MM.1S (cell line): ENCODE results near the gene ATP2B2.

Experiments
- DNase-seq: peaks from one replicate; pipeline ENCODE4 v3.0.0-alpha.2; 2015
- H2AFZ ChIP-seq: fragments of 300-600 bp; sonication (generic); 2 replicates; pipeline ENCODE4 v1.6.0; 2016; ENCODE audit warnings: antibody characterized with exemption, low read length
- H3F3A ChIP-seq: fragments of 300-600 bp; sonication (generic); 2 replicates; pipeline ENCODE4 v1.6.1; 2016; ENCODE audit warnings: mild to moderate bottlenecking, antibody characterized with exemption, low read length, moderate library complexity, mixed read lengths; ENCODE audit not compliant: insufficient read depth
- H3K27ac ChIP-seq: fragments of 300-600 bp; sonication (generic); 2 replicates; pipeline ENCODE4 v1.5.1; 2016; ENCODE audit warnings: mild to moderate bottlenecking, low read length
- H3K27me3 ChIP-seq: fragments of 300-600 bp; sonication (generic); replicated peaks from 2 replicates; pipeline ENCODE4 v1.6.0; 2016; ENCODE audit warnings: low read length; ENCODE audit not compliant: insufficient read depth
- H3K36me3 ChIP-seq: fragments of 300-600 bp; sonication (generic); replicated peaks from 2 replicates; pipeline ENCODE4 v1.6.1; 2016; ENCODE audit warnings: mild to moderate bottlenecking, low read length, mixed read lengths; ENCODE audit not compliant: insufficient read depth
- H3K4me1 ChIP-seq: fragments of 300-600 bp; sonication (generic); 2 replicates; pipeline ENCODE4 v1.6.1; 2016; ENCODE audit warnings: low read length, mixed read lengths
- H3K4me2 ChIP-seq: fragments of 300-600 bp; sonication (generic); 2 replicates; pipeline ENCODE4 v1.6.0; 2016; ENCODE audit warnings: low read depth, low read length
- H3K4me3 ChIP-seq: fragments of 300-600 bp; sonication (generic); 2 replicates; pipeline ENCODE4 v1.5.1; 2016; ENCODE audit warnings: low read length, mixed read lengths
- H3K79me2 ChIP-seq: fragments of 300-600 bp; sonication (generic); 2 replicates; pipeline ENCODE4 v1.6.1; 2016; ENCODE audit warnings: mixed run types, low read length, mixed read lengths
- H3K9ac ChIP-seq: fragments of 300-600 bp; sonication (generic); 2 replicates; pipeline ENCODE4 v1.6.1; 2016; ENCODE audit warnings: low read length, mixed read lengths
- H3K9me2 ChIP-seq: fragments of 300-600 bp; sonication (generic); replicated peaks from 2 replicates; pipeline ENCODE4 v1.6.1; 2016; ENCODE audit warnings: mild to moderate bottlenecking, low read length, mixed read lengths; ENCODE audit not compliant: insufficient read depth
- H3K9me3 ChIP-seq: fragments of 300-600 bp; sonication (generic); replicated peaks from 2 replicates; pipeline ENCODE4 v1.6.1; 2016; ENCODE audit warnings: mild to moderate bottlenecking, low read length, mixed read lengths; ENCODE audit not compliant: insufficient read depth
- H4K20me1 ChIP-seq: fragments of 300-600 bp; sonication (generic); 2 replicates; pipeline ENCODE4 v1.6.1; 2016; ENCODE audit warnings: mild to moderate bottlenecking, low read length, moderate library complexity, mixed read lengths; ENCODE audit not compliant: insufficient read depth
- EZH2 ChIP-seq: fragments of 300-600 bp; sonication (generic); optimal IDR thresholded peaks from 2 replicates; pipeline ENCODE3; 2017; ENCODE audit warnings: low read depth, mild to moderate bottlenecking, antibody characterized with exemption, low read length, mixed read lengths
- EZH2phosphoT487 ChIP-seq: fragments of 300-600 bp; sonication (generic); IDR thresholded peaks from 2 replicates; pipeline ENCODE4 v1.6.1; 2018; ENCODE audit warnings: antibody characterized with exemption, low read length
- TF ChIP-seq, protein P1 (sequence below): fragments of 300-600 bp; sonication (generic); IDR thresholded peaks from 2 replicates; pipeline ENCODE4 v1.5.1; 2016; ENCODE audit warnings: antibody characterized with exemption, low read length, mixed read lengths

ATP2B2 gene

DNA sequence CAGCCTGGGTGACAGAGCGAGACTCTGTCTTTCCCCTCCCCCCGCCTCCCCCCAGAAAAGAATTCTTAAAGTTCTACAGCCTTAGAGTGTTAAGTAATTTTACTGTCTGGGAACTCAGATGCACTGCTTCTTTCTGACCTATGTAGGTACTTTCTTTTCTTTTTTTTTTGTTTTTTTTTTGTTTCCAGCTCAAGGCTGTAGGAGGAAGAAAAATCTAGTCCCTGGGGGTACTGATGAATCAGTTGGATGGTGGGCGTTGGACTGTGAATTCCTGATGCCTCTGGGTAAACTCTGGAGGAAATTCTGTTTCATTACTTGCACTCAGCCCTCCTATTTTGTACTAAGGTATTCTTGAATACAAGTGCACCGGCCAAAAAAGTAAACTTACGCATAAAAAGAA lies 223.4 kb downstream of the ATP2B2 start:
- H3K4me2 ChIP-seq: no peak overlapping the region
- H3K27ac ChIP-seq: no peak overlapping the region
- H3K9me2 ChIP-seq: no peaks in the 10 kb centered on the region
- no peak for TF ChIP-seq EZH2
- H3K4me3 ChIP-seq: no peak overlapping the region
- DNase-seq: no peak
- no peaks in the 10 kb centered on the region for H3K9me3 ChIP-seq
- no peaks in the 10 kb centered on the region for H3F3A ChIP-seq
- H3K79me2 ChIP-seq: peaks cover 4% of the 10 kb centered on the region; the same call in 1 of the 2 replicates
- H3K36me3 ChIP-seq: no peaks in the 10 kb centered on the region; the same call in 1 of the 2 replicates
- no peaks in the 10 kb centered on the region for H4K20me1 ChIP-seq
- H2AFZ ChIP-seq: no peak overlapping the region
- H3K4me1 ChIP-seq: no peaks in the 10 kb centered on the region
- H3K27me3 ChIP-seq: no peaks in the 10 kb centered on the region
- H3K9ac ChIP-seq: no peak overlapping the region

DNA sequence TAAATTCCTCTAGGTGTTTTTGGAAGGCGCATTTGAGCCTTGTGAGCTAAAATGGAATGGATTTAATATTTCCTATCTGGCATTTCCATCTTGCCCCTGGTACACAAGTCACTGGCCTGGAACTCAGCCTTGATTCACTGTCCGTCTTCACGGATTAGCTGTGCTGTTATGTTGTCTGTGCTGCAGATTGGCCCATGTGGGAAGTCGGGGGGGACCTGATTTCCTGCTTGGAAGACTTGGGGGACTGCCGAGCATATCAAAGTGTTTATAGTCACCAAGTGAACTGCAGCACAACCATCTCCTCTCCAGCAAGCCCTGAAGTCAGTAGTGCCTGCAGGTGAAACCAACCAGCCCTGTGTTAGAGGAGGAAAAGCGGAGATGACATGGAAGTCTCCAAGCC lies 224.8 kb downstream of the ATP2B2 start:
- Histone ChIP-seq H3K4me3 (no peak overlapping the region), H2AFZ (no peak overlapping the region), H3K27ac (no peak overlapping the region), H3K9me2 (no peaks in the 10 kb centered on the region), H3K79me2 (peaks cover 18% of the 10 kb centered on the region), H3K4me1 (no peaks in the 10 kb centered on the region), H3F3A (no peaks in the 10 kb centered on the region), H3K9me3 (no peaks in the 10 kb centered on the region), H4K20me1 (no peaks in the 10 kb centered on the region), H3K4me2 (no peak overlapping the region), H3K36me3 (no peaks in the 10 kb centered on the region; the same call in 1 of the 2 replicates), H3K9ac (no peak overlapping the region), H3K27me3 (no peaks in the 10 kb centered on the region)
- DNase-seq: no peak
- no peak for TF ChIP-seq EZH2
- TF ChIP-seq, protein P1, sequence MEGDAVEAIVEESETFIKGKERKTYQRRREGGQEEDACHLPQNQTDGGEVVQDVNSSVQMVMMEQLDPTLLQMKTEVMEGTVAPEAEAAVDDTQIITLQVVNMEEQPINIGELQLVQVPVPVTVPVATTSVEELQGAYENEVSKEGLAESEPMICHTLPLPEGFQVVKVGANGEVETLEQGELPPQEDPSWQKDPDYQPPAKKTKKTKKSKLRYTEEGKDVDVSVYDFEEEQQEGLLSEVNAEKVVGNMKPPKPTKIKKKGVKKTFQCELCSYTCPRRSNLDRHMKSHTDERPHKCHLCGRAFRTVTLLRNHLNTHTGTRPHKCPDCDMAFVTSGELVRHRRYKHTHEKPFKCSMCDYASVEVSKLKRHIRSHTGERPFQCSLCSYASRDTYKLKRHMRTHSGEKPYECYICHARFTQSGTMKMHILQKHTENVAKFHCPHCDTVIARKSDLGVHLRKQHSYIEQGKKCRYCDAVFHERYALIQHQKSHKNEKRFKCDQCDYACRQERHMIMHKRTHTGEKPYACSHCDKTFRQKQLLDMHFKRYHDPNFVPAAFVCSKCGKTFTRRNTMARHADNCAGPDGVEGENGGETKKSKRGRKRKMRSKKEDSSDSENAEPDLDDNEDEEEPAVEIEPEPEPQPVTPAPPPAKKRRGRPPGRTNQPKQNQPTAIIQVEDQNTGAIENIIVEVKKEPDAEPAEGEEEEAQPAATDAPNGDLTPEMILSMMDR: no peak
- no peak for TF ChIP-seq EZH2phosphoT487

DNA sequence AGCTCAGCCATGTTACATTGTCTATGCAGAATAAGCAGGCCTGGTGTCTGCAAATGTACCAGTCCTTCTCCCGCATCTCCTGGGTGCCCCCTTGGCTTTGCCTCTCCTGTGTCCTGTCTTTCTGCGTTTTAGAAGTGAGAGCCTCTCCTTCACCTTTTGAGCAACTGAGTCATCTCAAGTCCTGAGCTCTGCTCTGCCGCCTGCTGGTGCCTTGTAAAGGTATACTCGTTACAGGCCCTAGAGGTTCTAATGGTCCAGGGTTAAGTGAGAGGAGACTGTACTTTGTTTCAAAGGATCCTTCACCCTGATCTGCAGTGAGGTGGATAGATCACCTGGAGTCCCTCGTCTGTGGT lies 225.2 kb downstream of the ATP2B2 start:
- Histone ChIP-seq H3K27ac (no peak overlapping the region), H3K79me2 (peaks cover 22% of the 10 kb centered on the region), H2AFZ (no peak overlapping the region), H3F3A (no peaks in the 10 kb centered on the region), H3K9me2 (no peaks in the 10 kb centered on the region), H3K9me3 (no peaks in the 10 kb centered on the region), H3K27me3 (no peaks in the 10 kb centered on the region), H3K4me3 (no peak overlapping the region), H3K4me1 (no peaks in the 10 kb centered on the region), H3K36me3 (no peaks in the 10 kb centered on the region; the same call in 1 of the 2 replicates), H3K9ac (no peak overlapping the region), H4K20me1 (no peaks in the 10 kb centered on the region), H3K4me2 (no peak overlapping the region)
- TF ChIP-seq EZH2phosphoT487 (no peak), EZH2 (no peak)
- TF ChIP-seq, protein P1: no peak
- DNase-seq: no peak

DNA sequence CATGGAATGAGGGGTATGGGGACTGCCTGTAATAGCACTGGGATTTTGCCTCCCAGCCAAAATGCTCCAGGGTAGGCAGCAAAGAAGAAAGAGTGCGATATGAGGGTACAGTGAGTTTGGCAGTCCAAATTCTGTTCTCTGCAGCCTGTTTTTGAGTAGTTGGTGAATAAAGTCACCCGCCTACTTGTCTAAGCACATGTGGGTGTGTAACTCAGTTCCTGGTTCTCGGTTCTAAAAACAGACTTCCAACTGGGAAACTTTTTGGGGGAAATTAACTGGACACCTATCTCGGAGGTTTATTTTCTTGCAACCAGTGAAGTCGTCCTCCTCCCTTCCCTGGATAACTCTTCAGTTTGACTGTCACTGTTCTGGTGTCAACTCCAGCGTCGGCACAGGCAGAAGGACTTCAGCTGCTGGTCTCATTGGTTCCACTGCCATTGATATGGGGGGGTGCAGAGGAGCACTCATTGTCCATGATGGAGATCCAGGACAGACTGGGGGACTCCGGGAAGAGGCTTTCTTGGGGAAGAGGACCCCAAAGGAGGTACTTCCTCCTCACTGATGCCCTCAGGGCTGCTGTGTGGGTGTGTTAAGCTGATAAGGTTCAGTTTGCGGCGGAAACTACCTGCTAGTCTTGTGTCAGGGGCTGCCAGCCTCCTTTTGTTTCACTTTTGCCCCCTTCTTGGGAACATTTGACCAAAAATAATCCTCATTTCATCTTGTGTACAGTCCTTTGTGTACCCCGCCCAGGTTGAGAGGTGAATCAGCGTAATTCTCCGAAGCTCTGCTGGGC lies 225.8 kb downstream of the ATP2B2 start:
- H3K36me3 ChIP-seq: no peaks in the 10 kb centered on the region; the same call in 1 of the 2 replicates
- H3K27ac ChIP-seq: no peak overlapping the region
- no peak overlapping the region for H2AFZ ChIP-seq
- TF ChIP-seq EZH2 (no peak), EZH2phosphoT487 (no peak)
- TF ChIP-seq, protein P1: no peak
- H4K20me1 ChIP-seq: no peaks in the 10 kb centered on the region
- H3K4me1 ChIP-seq: peaks cover 2% of the 10 kb centered on the region; the same call in 1 of the 2 replicates
- H3K9me2 ChIP-seq: no peaks in the 10 kb centered on the region
- H3K9ac ChIP-seq: no peak overlapping the region
- no peak for DNase-seq
- H3K79me2 ChIP-seq: peaks cover 27% of the 10 kb centered on the region
- H3K4me2 ChIP-seq: no peak overlapping the region
- H3K9me3 ChIP-seq: no peaks in the 10 kb centered on the region
- H3K4me3 ChIP-seq: no peak overlapping the region
- H3F3A ChIP-seq: peaks cover under 1% of the 10 kb centered on the region; the same call in 1 of the 2 replicates
- no peaks in the 10 kb centered on the region for H3K27me3 ChIP-seq
